ENCODE measurements around the gene B3GALNT2.

- no peak for TF ChIP-seq CTCF (IDR thresholded peaks at IDR 0.05)
- no peak for TF ChIP-seq POLR2A (IDR thresholded peaks at IDR 0.05)
These were observed 48.4 kb downstream of the B3GALNT2 start for GRCh38 chr1:235455823-235456222.
